UCSD-AML1 (cell line): ENCODE data around the gene ZGLP1.
"Not testable (repeated sequence)": the region's sequence is repeated elsewhere in the genome, so short reads cannot be mapped to it uniquely, and the experiment has no call there.

Source experiments
- DNase-seq: peaks from one replicate; lab custom pipeline; 2025; ENCODE audit not compliant: unreplicated experiment; lab: John Stamatoyannopoulos, UW

Gene ZGLP1

DNA sequence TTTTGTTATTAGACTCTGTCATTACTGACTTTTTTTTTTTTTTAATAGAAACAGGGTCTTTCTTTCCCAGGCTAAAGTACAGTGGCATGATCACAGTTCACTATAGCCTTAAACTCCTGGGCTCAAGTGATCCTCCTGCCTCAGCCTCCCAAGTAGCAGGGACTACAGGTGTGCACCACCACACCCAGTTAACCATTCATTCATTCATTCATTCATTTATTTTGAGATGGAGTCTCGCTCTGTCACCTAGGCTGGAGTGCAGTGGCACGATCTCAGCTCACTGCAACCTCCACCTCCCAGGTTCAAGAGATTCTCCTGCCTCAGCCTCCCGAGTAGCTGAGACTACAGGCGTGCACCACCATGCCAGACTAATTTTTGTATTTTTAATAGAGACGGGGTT, 27.6 kb downstream of the ZGLP1 start:
- DNase-seq, result not testable (repeated sequence)

DNA sequence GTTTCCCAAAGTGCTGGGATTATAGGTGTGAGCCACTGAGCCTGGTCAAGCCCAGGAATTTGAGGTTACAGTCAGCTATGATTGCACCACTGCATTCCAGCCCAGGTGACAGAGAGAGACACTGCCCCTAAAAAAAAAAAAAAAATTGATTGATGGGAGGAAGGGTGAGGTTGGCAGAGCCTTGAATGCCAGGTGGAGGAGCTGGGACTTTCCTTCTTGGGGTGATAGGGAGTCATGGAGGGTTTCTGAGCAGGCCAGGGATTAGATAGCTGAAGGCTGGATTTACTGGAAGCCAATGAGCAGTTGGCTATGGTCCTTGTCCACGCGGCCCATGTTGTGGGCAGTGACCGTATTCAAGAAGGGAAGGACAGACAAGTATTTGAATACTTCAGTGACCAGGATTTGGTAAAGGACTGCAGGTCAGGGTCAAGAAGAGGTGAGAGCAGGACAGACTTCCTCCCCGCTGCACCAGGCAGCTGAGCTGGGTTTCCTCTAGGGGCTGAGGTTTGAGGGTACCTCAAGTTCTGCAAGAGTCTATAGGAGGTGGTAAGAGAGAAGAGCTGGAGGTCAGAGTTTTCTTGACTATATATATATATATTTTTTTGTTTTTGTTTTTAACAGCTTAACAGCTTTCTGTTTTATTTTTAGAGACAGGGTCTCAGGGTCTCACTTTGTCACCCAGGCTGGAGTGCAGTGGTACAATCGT, 29.7 kb downstream of the ZGLP1 start:
- peak; percentile 15 for DNase-seq

DNA sequence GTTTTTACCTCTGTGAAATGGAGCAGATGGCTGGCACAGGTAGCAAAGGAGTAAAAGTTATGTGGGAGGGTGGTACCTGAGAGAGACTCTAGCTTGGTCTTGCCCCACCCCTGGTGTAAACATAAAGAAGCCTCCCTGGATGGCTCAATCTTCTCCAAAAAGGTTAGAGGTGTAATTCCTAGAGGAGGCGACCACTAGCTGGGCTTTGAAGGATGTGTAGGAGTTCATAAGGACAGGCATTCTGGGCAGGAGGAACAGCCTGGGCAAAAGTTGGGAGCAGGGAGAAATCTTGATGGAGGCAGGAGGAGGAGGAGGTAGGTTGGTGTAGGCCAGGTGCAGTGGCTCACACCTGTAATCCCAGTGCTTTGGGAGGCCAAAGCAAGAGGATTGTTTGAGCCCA, 30.7 kb downstream of the ZGLP1 start:
- no peak for DNase-seq

DNA sequence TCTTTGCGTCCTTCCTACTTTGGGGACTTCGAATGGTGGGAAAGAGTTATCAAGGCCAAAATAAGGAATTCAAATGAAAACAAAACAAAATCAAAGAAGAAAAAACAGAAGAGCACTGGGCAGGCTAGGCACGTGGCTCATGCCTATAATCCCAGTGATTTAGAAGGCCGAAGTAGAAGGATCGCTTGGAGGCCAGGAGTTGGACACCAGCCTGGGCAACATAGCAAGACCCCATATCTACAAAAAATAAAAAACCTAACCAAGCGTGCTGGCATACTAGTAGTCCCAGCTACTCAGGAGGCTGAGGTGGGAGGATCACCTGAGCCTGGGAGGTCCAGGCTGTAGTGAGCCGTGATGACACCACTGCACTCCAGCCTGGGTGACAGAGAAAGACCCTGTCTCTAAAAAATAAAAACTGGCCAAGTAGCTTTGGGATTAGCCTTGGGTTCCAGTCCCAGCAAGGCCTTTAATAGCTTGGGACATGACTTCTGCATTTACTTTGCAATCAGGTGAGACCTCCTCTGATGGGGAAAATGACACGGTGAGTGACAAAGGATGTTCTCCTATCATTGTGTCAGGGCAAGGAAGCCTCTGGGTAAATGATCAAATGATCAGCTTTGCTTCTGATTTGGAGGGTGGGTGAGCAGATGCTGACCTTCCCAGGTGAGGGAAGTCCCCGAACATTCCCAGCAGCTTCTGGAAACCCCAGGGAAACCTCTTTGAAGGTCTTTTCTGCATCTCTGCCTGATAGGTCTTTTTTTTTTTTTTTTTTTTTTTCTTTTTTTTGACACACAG, 31.6 kb downstream of the ZGLP1 start:
- no peak for DNase-seq

DNA sequence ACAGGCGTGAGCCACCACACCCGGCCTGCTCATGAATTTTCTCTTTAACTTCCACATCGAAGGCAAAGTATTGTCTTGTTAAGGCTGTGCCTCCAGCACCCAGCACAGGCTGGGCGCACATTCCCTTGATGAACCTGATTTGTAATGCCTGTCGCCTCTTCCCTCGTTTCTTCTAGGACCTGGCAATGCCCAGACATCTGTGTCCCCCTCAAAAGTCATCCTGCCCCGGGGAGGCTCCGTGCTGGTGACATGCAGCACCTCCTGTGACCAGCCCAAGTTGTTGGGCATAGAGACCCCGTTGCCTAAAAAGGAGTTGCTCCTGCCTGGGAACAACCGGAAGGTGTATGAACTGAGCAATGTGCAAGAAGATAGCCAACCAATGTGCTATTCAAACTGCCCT, 35.0 kb downstream of the ZGLP1 start:
- DNase-seq, result no peak

DNA sequence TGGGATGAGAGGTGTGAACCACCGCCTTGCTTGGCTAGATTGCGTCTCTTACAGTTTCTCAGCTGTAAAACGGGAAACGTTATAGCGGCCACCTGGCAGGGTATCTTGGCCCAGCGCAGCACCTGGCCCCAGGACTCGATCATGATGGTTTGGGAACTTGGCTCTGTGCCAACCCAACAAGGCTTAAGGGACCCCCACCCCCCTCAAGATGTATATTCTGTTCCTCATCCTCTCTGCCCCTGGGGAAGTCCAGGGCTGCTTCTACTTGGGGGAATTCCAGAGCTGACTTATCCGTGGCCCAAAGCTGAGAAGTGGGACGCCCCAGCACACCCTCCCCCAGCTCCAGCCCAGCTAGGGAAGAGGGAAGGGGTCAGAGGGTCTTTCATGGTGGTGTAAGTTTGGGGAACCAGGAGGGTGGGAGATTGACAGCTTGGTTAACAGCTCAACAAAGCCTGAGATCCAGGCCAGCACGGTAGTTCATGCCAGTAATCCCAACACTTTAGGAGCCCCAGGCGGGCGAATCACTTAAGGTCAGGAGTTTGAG, 38.0 kb downstream of the ZGLP1 start:
- peak; percentile 40 for DNase-seq

DNA sequence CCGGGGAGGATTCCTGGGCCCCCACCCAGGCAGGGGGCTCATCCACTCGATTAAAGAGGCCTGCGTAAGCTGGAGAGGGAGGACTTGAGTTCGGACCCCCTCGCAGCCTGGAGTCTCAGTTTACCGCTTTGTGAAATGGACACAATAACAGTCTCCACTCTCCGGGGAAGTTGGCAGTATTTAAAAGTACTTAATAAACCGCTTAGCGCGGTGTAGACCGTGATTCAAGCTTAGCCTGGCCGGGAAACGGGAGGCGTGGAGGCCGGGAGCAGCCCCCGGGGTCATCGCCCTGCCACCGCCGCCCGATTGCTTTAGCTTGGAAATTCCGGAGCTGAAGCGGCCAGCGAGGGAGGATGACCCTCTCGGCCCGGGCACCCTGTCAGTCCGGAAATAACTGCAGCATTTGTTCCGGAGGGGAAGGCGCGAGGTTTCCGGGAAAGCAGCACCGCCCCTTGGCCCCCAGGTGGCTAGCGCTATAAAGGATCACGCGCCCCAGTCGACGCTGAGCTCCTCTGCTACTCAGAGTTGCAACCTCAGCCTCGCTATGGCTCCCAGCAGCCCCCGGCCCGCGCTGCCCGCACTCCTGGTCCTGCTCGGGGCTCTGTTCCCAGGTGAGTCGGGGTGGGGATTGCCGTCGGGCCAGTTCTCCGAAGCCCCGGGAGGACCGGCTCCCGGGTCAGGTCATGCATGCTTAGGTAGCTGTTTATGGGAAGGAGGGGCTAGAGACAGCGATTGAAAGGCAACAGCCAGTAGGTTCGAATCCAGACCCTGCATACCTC, 38.8 kb downstream of the ZGLP1 start, which contains the start of gene ICAM1:
Gene ICAM1, plus strand, starts transcription at position 505 of the 779 bp plus-strand sequence. Its CDS starts 40 bp downstream, at position 545.
- DNase-seq, result peak; percentile 86

DNA sequence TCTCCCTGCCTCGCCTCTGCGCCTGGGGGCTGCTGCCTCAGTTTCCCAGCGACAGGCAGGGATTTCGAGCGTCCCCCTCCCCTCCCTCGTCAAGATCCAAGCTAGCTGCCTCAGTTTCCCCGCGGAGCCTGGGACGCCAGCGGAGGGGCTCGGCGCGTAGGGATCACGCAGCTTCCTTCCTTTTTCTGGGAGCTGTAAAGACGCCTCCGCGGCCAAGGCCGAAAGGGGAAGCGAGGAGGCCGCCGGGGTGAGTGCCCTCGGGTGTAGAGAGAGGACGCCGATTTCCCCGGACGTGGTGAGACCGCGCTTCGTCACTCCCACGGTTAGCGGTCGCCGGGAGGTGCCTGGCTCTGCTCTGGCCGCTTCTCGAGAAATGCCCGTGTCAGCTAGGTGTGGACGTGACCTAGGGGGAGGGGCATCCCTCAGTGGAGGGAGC, 39.4 kb downstream of the ZGLP1 start:
- DNase-seq, result peak; percentile 90

DNA sequence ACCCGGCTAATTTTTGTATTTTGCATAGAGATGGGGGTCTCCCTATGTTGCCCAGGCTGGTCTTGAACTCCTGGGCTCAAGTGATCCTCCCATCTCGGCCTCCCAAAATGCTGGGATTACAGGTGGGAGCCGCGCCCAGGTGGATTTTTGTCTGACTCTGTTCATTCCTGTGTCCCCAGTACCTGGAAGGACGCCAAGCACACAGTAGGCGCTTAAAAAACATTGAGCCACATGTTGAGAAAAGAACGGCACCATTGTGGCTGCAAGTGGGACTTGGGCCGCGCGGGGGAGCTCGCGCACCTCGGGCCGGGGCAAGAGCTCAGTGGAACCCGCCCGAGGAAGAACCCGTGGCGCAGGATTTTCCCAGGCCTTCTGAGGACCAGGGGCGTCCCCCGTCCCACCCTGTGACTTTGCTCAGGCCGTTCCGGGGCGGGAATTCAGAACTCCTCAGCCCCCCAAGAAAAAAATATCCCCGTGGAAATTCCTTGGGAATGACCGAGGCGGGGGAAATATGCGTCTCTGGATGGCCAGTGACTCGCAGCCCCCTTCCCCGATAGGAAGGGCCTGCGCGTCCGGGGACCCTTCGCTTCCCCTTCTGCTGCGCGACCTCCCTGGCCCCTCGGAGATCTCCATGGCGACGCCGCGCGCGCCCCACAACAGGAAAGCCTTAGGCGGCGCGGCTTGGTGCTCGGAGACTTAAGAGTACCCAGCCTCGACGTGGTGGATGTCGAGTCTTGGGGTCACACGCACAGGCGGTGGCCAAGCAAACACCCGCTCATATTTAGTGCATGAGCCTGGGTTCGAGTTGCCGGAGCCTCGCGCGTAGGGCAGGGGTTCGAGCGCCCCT, 40.1 kb downstream of the ZGLP1 start:
- peak; percentile 85 for DNase-seq

DNA sequence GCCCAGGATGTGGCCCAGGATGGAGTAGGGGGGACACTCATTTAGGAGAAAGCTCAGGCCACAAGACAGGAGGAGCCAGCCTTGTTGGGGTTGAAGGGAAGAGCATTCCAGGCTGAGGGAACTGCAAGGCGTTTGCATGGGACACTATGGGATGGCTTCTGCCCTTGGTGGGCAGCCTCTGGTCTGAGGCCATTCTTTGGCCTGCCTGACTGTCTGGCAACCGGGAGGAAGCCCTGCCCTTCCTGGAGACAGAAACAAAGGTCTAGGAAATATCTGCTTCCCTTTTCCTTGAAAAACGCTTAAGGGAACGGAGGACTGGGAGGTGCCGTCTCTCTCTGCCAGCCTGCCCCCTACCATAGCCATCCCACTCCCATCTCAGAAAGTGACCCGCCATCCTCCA, 41.5 kb downstream of the ZGLP1 start:
- peak; percentile 31 for DNase-seq

DNA sequence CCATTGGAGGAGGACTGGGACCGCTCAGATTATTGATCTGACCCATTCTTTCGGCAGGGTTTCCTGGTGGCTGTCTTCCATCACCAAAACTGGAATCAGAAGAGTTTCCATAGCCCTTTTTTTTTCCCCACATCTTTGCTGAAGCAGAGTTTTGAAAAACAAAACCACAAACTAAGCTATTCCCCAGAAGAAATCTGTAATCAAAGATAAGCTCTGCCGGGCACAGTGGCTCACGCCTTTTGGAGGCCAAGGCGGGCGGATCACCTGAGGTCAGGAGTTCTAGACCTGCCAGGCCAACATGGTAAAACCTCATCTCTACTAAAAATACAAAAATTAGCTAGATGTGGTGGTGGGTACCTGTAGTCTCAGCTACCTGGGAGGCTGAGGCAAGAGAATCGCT, 42.9 kb downstream of the ZGLP1 start:
- DNase-seq, result no peak

DNA sequence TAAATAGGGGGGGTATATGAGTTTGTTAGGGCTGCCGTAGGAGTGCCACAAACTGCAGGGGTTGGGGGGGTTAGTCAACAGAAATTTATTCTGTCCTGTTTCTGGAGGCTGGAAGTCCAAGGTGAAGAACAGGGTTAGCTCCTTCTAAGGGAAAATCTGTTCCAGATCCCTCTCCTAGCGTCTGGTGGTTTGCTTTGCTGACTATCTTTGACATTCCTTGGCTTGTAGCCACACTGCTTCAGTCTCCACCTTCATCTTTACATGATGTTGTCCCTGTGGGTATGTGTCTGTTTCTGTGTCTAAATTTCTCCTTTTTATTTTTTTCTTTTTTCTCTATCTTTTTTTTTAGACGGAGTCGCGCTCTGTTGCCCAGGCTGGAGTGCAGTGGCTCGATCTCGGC, 46.8 kb downstream of the ZGLP1 start:
- DNase-seq, result no peak

DNA sequence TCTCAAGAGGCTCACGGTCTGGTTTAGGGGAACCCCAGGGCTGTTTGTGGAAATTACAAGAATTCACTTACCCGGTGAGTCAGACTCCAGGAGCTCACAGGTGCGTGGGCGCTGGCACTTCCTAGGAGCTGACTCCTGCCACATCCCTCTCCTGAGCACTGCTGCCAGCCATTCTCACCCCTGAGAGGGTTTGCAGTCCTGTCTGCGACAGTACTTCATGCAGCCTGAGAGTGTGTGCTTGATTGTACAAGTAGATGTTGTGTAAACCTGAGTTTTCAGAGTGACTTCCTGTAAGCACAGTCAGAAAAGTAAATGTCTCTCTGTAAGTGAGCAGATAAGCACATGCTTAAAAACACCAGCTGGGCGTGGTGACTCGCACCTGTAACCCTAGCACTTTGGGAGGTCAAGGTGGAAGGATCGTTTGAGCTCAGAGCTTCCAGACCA, 49.5 kb downstream of the ZGLP1 start:
- no peak for DNase-seq

DNA sequence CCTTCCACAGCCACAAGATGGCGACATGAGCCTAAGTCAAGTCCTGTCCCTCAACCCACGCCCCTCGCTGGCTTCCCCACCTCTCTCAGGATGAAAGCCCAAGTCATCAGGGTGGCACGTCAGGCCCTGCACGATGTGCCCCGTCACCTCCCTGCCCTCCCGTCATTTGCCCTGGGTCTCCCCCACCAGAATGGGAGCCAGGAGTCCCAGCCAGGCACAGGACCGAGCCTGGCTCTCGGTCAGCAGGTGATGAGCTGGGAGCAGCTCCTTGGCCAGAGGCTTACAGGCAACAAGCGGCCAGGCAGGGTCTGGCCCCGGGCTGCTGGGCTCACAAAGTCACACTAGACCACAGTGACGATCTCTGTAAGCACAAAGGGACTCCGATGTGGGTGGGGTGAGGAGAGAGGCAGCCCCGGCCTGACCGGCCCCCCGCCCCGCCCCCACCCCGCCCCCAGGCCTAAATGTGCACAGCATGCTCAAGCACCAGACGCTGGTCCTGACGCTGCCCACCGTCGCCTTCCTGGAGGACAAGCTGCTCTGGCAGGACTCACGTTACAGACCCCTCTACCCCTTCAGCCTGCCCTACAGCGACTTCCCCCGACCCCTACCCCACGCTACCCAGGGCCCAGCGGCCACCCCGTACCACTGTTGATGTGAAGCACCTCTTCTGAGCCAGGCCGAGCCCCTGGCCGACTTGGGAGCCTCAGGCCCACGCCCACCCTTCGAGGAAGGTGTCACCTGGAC, 50.3 kb downstream of the ZGLP1 start:
- peak; percentile 77 for DNase-seq

DNA sequence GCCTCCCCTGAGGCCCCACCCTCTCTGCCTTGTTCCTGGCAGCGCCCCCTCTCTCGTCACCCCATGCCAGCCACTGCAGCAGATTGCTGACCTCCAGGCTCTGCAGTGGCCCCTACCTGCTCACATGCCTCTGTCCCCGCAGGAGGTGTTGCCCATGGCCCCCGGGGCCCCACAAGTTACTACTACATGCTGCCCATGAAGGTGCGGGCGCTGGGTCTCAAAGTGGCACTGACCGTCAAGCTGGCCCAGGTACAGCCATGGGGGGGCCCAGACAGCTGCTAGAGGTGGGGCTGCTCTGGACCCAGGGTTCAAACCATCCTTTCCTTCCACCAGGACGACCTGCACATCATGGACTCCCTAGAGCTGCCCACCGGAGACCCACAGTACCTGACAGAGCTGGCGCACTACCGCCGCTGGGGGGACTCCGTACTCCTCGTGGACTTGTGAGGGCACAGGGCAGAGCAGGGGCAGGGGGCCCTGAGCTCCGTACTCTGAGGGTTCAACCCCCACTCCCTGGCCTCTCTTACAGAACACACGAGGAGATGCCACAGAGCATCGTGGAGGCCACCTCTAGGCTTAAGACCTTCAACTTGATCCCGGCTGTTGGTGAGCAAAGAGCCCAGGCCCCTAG, 51.4 kb downstream of the ZGLP1 start:
- no peak for DNase-seq

DNA sequence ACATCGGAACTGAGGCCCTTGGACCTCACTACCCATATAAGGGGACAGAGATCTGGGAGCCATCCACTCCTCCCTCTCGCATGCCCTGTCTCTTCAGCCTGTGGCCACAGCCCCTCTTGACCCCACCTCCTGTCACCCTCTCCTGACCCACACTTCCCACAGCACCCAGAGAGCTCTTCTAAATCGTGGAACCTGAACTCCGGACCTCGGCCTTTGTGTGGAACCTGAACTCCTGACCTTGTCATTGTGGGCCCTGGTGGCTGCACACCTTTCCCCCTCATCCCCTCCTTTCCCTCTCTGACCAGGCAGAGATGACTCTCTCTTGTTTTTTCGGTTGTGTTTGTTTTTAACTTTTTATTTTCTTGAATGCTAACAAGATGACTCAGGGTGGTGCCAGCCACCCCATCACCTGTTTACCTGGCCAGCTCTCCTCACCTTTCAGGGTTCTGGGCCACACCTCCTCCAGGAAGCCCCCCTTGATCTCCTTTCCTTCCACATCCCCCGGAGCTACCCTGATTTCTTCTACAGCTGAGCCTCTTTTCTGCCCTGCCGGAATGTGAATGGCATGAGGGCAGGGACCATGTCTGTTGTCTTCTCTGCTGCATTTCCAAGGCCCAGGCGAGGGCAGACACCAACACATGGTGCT, 52.5 kb downstream of the ZGLP1 start:
- no peak for DNase-seq

DNA sequence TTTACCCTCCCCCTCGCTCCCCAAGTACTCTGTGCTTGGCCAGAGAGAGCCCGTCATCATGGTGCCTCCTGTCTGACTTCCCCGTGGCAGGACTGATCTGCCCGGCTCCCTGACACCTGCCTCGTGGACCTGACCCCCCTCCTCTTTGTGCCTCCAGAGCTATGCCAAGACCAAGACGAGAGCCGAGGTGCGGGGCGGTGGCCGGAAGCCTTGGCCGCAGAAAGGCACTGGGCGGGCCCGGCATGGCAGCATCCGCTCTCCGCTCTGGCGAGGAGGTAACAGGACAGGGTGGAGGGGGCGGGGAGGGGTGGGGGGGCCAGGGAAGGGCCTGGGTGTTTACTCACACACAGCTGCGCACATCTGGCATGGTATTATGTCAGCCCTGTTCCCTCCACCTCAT, 53.1 kb downstream of the ZGLP1 start:
- no peak for DNase-seq

DNA sequence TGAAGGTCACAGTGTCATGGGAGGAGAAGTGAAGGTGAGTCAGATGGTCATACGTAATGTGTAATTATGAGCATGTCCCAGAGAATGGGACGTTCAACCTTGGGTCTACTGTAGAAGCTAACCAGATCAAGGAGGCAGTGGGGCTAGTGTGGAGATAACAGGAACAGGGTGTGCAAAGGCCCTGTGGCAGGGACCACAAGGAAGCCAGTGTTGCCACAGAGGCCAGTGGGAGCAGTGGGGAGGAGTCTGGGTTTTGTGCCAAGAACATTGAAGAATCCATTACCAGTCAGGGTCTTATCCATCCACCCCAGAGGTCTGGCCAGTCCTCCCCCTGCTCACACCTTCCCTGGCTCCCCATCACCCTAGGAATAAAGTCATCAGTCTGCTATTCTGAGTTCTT, 54.3 kb downstream of the ZGLP1 start:
- no peak for DNase-seq
